ENCODE measurements around the gene REN.
A peak's percentile ranks its signal among the peaks of the same experiment; 100 is the strongest.

Gene REN

GRCh38 chr1:204152310-204153044 is 13.7 kb downstream of the REN start:
- no peak for DNase-seq

GRCh38 chr1:204151552-204152309 is 14.4 kb downstream of the REN start, which contains the start of gene ETNK2:
TSS of gene ETNK2 (minus strand) at chr1:204152044. CDS start at chr1:204151852, 192 bp downstream.
- DNase-seq, result peak; percentile 39

- no peak for DNase-seq
Measured at GRCh38 chr1:204150702-204151551, 15.2 kb downstream of the REN start.

- no peak for DNase-seq
Measured at GRCh38 chr1:204149635-204150565, 16.2 kb downstream of the REN start.

GRCh38 chr1:204149107-204149506 is 17.0 kb downstream of the REN start:
- no peak for DNase-seq

- DNase-seq, result no peak
Measured at GRCh38 chr1:204147406-204148383, 18.4 kb downstream of the REN start.

GRCh38 chr1:204146965-204147364 is 19.2 kb downstream of the REN start:
- no peak for DNase-seq

GRCh38 chr1:204146309-204146708 is 19.8 kb downstream of the REN start:
- DNase-seq, result no peak

GRCh38 chr1:204145033-204145504 is 21.1 kb downstream of the REN start:
- DNase-seq, result no peak

- no peak for DNase-seq
Measured at GRCh38 chr1:204143276-204144041, 22.7 kb downstream of the REN start.

- no peak for DNase-seq
Measured at GRCh38 chr1:204142032-204142974, 23.8 kb downstream of the REN start.

GRCh38 chr1:204141131-204141530 is 25.0 kb downstream of the REN start:
- DNase-seq, result no peak

- DNase-seq, result no peak
Measured at GRCh38 chr1:204139952-204140351, 26.2 kb downstream of the REN start.

GRCh38 chr1:204139088-204139487 is 27.0 kb downstream of the REN start:
- no peak for DNase-seq

- DNase-seq, result no peak
Measured at GRCh38 chr1:204136814-204137213, 29.3 kb downstream of the REN start.

GRCh38 chr1:204134103-204134502 is 32.0 kb downstream of the REN start:
- no peak for DNase-seq

- DNase-seq, result no peak
Measured at GRCh38 chr1:204132718-204133117, 33.4 kb downstream of the REN start.

GRCh38 chr1:204131978-204132377 is 34.2 kb downstream of the REN start:
- DNase-seq, result no peak
